Ureter (tissue), 1 donor: ENCODE measurements around the gene KIFC3. TPM values are rescaled to one million over a fixed set of nuclear protein-coding genes. Genes with fewer than 3 reads are reported as not detected.
"Not testable (repeated sequence)": the region's sequence is repeated elsewhere in the genome, so short reads cannot be mapped to it uniquely, and the experiment has no call there.

ENCODE experiments used
- DNase-seq: peaks from one replicate; pipeline ENCODE4 v3.0.0-alpha.2; 2020; ENCODE audit warnings: low spot score
- total RNA-seq: library from RNA; stranded (reverse); gene quantifications from one replicate; pipeline ENCODE4 v1.2.4, GENCODE V29; 2023
- donor health status: DM: yes; HTN: yes; CAD: no.

Gene KIFC3
- total RNA-seq: 117 TPM

- peak; percentile 83 for DNase-seq
These were observed at the start of gene KIFC3 for GRCh38 chr16:57802341-57803133. TSS of gene KIFC3 (minus strand) at chr16:57802491. CDS start at chr16:57798243, 4,248 bp downstream.

- DNase-seq: no peak
These were observed 45.9 kb upstream of the KIFC3 start for GRCh38 chr16:57848181-57848580.

GRCh38 chr16:57846931-57847330 is 44.6 kb upstream of the KIFC3 start:
- DNase-seq: not testable (repeated sequence)

- no peak for DNase-seq
These were observed 43.9 kb upstream of the KIFC3 start for GRCh38 chr16:57846078-57846697.

- DNase-seq: no peak
These were observed 42.8 kb upstream of the KIFC3 start for GRCh38 chr16:57845115-57845514.

GRCh38 chr16:57844416-57845030 is 42.2 kb upstream of the KIFC3 start:
- no peak for DNase-seq

- no peak for DNase-seq
These were observed 41.1 kb upstream of the KIFC3 start for GRCh38 chr16:57843400-57843799.

- no peak for DNase-seq
These were observed 40.3 kb upstream of the KIFC3 start for GRCh38 chr16:57842601-57843000.

GRCh38 chr16:57840833-57841232 is 38.5 kb upstream of the KIFC3 start:
- no peak for DNase-seq

- no peak for DNase-seq
These were observed 35.9 kb upstream of the KIFC3 start for GRCh38 chr16:57838161-57838560.

- DNase-seq: no peak
These were observed 35.2 kb upstream of the KIFC3 start for GRCh38 chr16:57837305-57838125.

GRCh38 chr16:57835439-57835838 is 33.1 kb upstream of the KIFC3 start:
- not testable (repeated sequence) for DNase-seq

GRCh38 chr16:57834936-57835335 is 32.6 kb upstream of the KIFC3 start:
- DNase-seq: no peak

- DNase-seq: no peak
These were observed 28.7 kb upstream of the KIFC3 start for GRCh38 chr16:57830890-57831484.

GRCh38 chr16:57829969-57830360 is 27.7 kb upstream of the KIFC3 start:
- no peak for DNase-seq

- DNase-seq: no peak
These were observed 26.2 kb upstream of the KIFC3 start for GRCh38 chr16:57828272-57829161.

- no peak for DNase-seq
These were observed 24.7 kb upstream of the KIFC3 start for GRCh38 chr16:57826706-57827625.

- DNase-seq: no peak
These were observed 23.8 kb upstream of the KIFC3 start for GRCh38 chr16:57826052-57826451.

- no peak for DNase-seq
These were observed 23.2 kb upstream of the KIFC3 start for GRCh38 chr16:57825298-57826044.
